ENCODE measurements around the gene MTHFD1. TPM values are rescaled to one million over a fixed set of nuclear protein-coding genes. Genes with fewer than 3 reads are reported as not detected.

MTHFD1 gene
- total RNA-seq, 4 donors from 2014 or later = 33.3 to 39.9 (median 35.8) TPM

DNA sequence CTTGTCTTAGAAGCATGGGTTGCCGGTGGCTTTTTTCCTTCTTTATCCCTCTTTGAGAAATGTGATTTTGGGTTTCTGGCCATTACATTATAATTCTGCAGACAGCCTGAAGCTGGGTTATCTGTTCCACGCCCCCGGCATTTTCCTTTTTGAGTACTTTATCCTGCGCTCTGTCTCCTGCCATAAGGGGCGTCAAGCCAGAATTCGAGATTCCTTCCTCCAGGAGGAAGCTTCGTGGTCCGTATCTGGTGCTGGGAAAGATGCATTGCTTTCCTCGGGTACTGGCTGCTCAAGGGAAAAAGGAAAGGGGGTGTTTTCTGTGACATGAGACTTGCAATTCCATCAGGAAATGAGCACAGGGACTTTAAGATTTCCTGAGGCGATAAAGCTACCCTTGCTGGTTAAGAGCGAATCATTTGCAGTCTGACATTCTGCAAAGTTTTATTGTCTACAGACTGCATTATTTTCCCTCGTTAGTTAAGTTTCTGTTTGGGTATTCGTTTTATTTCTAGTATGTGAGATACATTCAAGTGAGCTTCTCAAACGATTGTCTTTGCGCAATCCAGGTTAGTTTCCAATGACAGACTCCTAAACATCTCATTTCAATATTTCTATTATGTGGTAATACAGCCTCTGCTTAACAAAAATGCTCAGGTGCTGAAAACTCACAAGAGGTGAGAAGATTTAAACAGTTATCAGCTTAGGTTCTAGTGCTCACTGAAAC is 77.8 kb downstream of the MTHFD1 start:
- peaks cover 0 to 3% (median 0%) of the 10 kb centered on the region in 4 donors for H3K36me3 ChIP-seq
- TF ChIP-seq POLR2AphosphoS5 (IDR thresholded peaks at IDR 0.05) (no peak), CTCF (IDR thresholded peaks at IDR 0.05) (peak; percentile 18 to 42 (median 32))
- H3K27me3 ChIP-seq = no peaks in the 10 kb centered on the region
- peak overlapping the region; percentile 74 to 83 (median 78) for H3K27ac ChIP-seq (replicated peaks in 1 of 4)
- intact Hi-C loops (cut with DNase I) = no loop called here
- H3K9me3 ChIP-seq = no peaks in the 10 kb centered on the region
- peaks cover 5 to 18% (median 15%) of the 10 kb centered on the region in 4 donors for H3K4me1 ChIP-seq
- 5% methylated on average over 15 of the region's 15 CpGs for WGBS
- peak overlapping the region; percentile 65 to 86 (median 80) for H3K4me3 ChIP-seq
- no peak for DNase-seq (ENCODE audit: extremely low spot score)

DNA sequence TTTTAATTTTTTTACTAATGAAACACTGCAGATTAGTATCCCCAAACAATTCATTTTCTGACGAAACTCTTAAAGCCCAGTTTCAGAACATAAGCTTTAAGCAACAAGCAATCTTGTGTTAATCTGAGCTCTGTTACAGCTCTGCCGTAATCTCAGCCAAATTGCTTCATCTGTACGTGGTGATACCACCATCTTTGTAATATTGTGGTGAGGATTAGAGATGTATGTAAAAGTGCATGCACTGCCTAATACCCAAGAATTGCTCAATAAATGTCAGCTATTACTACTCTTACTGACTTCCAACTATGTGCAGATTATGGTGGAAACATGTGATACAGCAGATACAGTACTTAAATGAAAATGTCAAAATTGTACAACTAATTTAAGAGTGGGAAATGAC is 78.9 kb downstream of the MTHFD1 start:
- no peaks in the 10 kb centered on the region for H3K9me3 ChIP-seq
- H3K27me3 ChIP-seq = no peaks in the 10 kb centered on the region
- TF ChIP-seq POLR2AphosphoS5 (IDR thresholded peaks at IDR 0.05) (no peak), POLR2A (IDR thresholded peaks at IDR 0.05; ENCODE audit: low read depth) (no peak), EP300 (IDR thresholded peaks at IDR 0.05) (no peak), CTCF (IDR thresholded peaks at IDR 0.05) (no peak)
- H3K36me3 ChIP-seq = peaks cover 0 to 2% (median 0%) of the 10 kb centered on the region in 4 donors
- no peak overlapping the region for H3K4me3 ChIP-seq
- no peak for DNase-seq (ENCODE audit: extremely low spot score)
- no peak overlapping the region for H3K27ac ChIP-seq (replicated peaks in 1 of 4)
- 89% methylated on average over 3 of the region's 3 CpGs for WGBS
- intact Hi-C loops (cut with DNase I) = no loop called here
- H3K4me1 ChIP-seq = peaks cover 5 to 18% (median 15%) of the 10 kb centered on the region in 4 donors

- intact Hi-C loops (cut with DNase I) = no loop called here
- no peak for DNase-seq (ENCODE audit: extremely low spot score)
- Histone ChIP-seq H3K4me1 (peaks cover 5 to 18% (median 15%) of the 10 kb centered on the region in 4 donors), H3K4me3 (no peak overlapping the region), H3K9me3 (no peaks in the 10 kb centered on the region), H3K27ac (replicated peaks in 1 of 4) (no peak overlapping the region), H3K36me3 (no peaks in the 10 kb centered on the region), H3K27me3 (no peaks in the 10 kb centered on the region)
- TF ChIP-seq POLR2AphosphoS5 (IDR thresholded peaks at IDR 0.05) (no peak), CTCF (IDR thresholded peaks at IDR 0.05) (no peak), POLR2A (IDR thresholded peaks at IDR 0.05; ENCODE audit: low read depth) (no peak), EP300 (IDR thresholded peaks at IDR 0.05) (no peak)
Observed at GRCh38 chr14:64467566-64467965, 79.4 kb downstream of the MTHFD1 start.

DNA sequence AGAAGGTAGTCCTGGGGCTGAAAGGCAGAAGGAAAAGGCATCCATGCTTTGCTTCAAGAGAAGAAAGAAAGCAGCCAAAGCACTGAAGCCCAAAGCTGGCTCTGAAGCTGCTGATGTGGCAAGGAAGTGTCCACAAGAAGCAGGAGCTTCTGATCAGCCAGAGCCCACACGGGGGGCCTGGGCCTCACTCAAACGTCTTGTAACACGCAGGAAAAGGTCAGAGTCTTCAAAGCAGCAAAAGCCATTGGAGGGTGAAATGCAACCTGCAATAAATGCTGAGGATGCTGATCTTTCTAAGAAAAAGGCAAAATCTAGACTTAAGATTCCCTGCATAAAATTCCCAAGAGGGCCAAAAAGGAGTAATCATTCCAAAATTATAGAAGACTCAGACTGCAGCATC is 80.3 kb downstream of the MTHFD1 start:
- 53% methylated on average over 3 of the region's 3 CpGs for WGBS
- DNase-seq (ENCODE audit: extremely low spot score) = no peak
- Histone ChIP-seq H3K27me3 (no peaks in the 10 kb centered on the region), H3K27ac (replicated peaks in 1 of 4) (no peak overlapping the region), H3K4me3 (no peak overlapping the region), H3K36me3 (no peaks in the 10 kb centered on the region), H3K4me1 (peaks cover 5 to 18% (median 15%) of the 10 kb centered on the region in 4 donors), H3K9me3 (no peaks in the 10 kb centered on the region)
- intact Hi-C loops (cut with DNase I) = no loop called here
- TF ChIP-seq POLR2AphosphoS5 (IDR thresholded peaks at IDR 0.05) (no peak), CTCF (IDR thresholded peaks at IDR 0.05) (no peak), EP300 (IDR thresholded peaks at IDR 0.05) (no peak), POLR2A (IDR thresholded peaks at IDR 0.05; ENCODE audit: low read depth) (no peak)

DNA sequence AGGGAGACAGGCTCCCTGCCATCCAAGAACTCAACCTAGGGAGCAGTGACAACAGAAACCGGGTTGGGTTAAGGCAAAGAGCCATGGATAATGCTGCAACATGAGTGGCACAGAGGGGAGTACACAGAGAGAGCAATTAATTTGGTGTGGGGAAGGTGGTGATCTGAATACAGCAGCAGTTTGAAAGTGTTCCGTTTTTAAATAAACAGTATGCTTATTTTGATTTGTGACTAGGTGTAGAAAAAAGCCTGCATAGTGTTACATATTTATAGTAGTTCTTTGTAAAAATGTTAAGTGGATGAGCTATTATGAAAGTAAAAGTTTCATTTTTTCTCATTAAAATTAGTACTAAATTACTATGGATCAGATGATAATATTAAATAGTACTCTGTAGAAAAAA is 85.9 kb downstream of the MTHFD1 start:
- no peaks in the 10 kb centered on the region for H3K4me1 ChIP-seq
- intact Hi-C loops (cut with DNase I) = no loop called here
- H3K4me3 ChIP-seq = no peak overlapping the region
- peaks cover 0 to 7% (median 0%) of the 10 kb centered on the region in 4 donors for H3K36me3 ChIP-seq
- H3K27me3 ChIP-seq = no peaks in the 10 kb centered on the region
- no peak for TF ChIP-seq EP300 (IDR thresholded peaks at IDR 0.05)
- TF ChIP-seq POLR2AphosphoS5 (IDR thresholded peaks at IDR 0.05) = no peak
- no peak for TF ChIP-seq POLR2A (IDR thresholded peaks at IDR 0.05; ENCODE audit: low read depth)
- TF ChIP-seq CTCF (IDR thresholded peaks at IDR 0.05) = no peak
- 57% methylated on average over 2 of the region's 2 CpGs for WGBS
- DNase-seq (ENCODE audit: extremely low spot score) = no peak
- H3K27ac ChIP-seq (replicated peaks in 1 of 4) = no peak overlapping the region
- H3K9me3 ChIP-seq = no peaks in the 10 kb centered on the region
